K562 (cell line): ENCODE data around the gene ZNF280C. TPM values are rescaled to one million over a fixed set of nuclear protein-coding genes. Genes with fewer than 3 reads are reported as not detected.

Source experiments
- AFF1 ChIP-seq, 2 experiments: fragments of 450-650 bp; IDR thresholded peaks; 2 replicates each; pipeline ENCODE4 v1.6.1; 2018; ENCODE audit warnings: mild to moderate bottlenecking in 2 of 2, low read depth in 1 of 2; ENCODE audit not compliant: partially characterized antibody in 2 of 2
- ATF1 ChIP-seq, 2 experiments: fragments of 450-650 bp in 1 of 2; IDR thresholded peaks; 2 replicates each; pipeline ENCODE4 v1.6.1; 2016; ENCODE audit warnings: missing compliant biosample characterization in 1 of 2, missing genetic modification characterization in 1 of 2
- CBX3 ChIP-seq, 2 experiments: IDR thresholded peaks; 1 replicate in 1 of 2; 2 replicates in 1 of 2; pipeline ENCODE4 v1.6.1; 2012; ENCODE audit warnings: inconsistent platforms in 2 of 2, low read length in 2 of 2, borderline replicate concordance in 1 of 2, control low read depth in 1 of 2
- CREM ChIP-seq: IDR thresholded peaks from 2 replicates; pipeline ENCODE4 v1.6.1; 2014; ENCODE audit warnings: antibody characterized with exemption, low read depth
- FOXK1 ChIP-seq: sonication (generic); formaldehyde crosslinking; IDR thresholded peaks from 2 replicates; pipeline ENCODE4 v1.8.0; 2022; ENCODE audit warnings: missing genetic modification reagents, mild to moderate bottlenecking, borderline replicate concordance
- HCFC1 ChIP-seq: IDR thresholded peaks from 2 replicates; pipeline ENCODE4 v1.6.1; 2012; ENCODE audit warnings: low read depth, low read length, improper control_type of control experiment
- HIVEP1 ChIP-seq: fragments of 250-450 bp; sonication (Bioruptor Pico); IDR thresholded peaks from 2 replicates; pipeline ENCODE4 v1.4.0; 2020; ENCODE audit warnings: mild to moderate bottlenecking
- HMGN3 ChIP-seq: IDR thresholded peaks from 2 replicates; pipeline ENCODE4 v1.6.1; 2011; ENCODE audit warnings: borderline replicate concordance, low read depth, mild to moderate bottlenecking, mixed read lengths, low read length; ENCODE audit not compliant: insufficient read length; ENCODE audit errors: extremely low read depth
- HNRNPK ChIP-seq: fragments of 200-400 bp; formaldehyde crosslinking; IDR thresholded peaks from one replicate; pipeline ENCODE4 v1.6.1; 2018; ENCODE audit warnings: mild to moderate bottlenecking, low read depth, low read length; ENCODE audit not compliant: poor library complexity, severe bottlenecking
- KAT2B ChIP-seq: IDR thresholded peaks from one replicate; pipeline ENCODE4 v1.6.1; 2012; ENCODE audit warnings: low read depth, mild to moderate bottlenecking, control low read depth, inconsistent platforms, low read length, moderate library complexity
- MAFG ChIP-seq: fragments of 450-650 bp; conservative IDR thresholded peaks from 2 replicates; pipeline ENCODE4 v1.6.1; 2016; ENCODE audit warnings: missing genetic modification characterization, missing compliant biosample characterization
- MED1 ChIP-seq: sonication (generic); formaldehyde crosslinking; IDR thresholded peaks from 2 replicates; pipeline ENCODE4 v1.8.1; 2023; ENCODE audit warnings: missing genetic modification reagents, borderline replicate concordance
- NFRKB ChIP-seq: fragments of 450-650 bp; IDR thresholded peaks from 2 replicates; pipeline ENCODE4 v1.6.1; 2016; ENCODE audit warnings: low read depth
- TAF9B ChIP-seq: fragments of 450-650 bp; IDR thresholded peaks from 2 replicates; pipeline ENCODE4 v1.6.1; 2018; ENCODE audit warnings: mild to moderate bottlenecking; ENCODE audit not compliant: partially characterized antibody
- TOE1 ChIP-seq, 2 experiments: fragments of 450-650 bp in 1 of 2; sonication (generic) in 1 of 2; formaldehyde crosslinking in 1 of 2; IDR thresholded peaks; 2 replicates each; pipeline versions ENCODE4 v1.7.1 to v1.8.0; 2016 to 2022; ENCODE audit warnings: borderline replicate concordance in 2 of 2, mild to moderate bottlenecking in 2 of 2, antibody characterized with exemption in 1 of 2, inconsistent platforms in 1 of 2, low read depth in 1 of 2, missing genetic modification reagents in 1 of 2, moderate library complexity in 1 of 2
- ZBED1 ChIP-seq: IDR thresholded peaks from 2 replicates; pipeline ENCODE4 v1.6.1; 2014
- ZNF124 ChIP-seq: sonication (generic); formaldehyde crosslinking; IDR thresholded peaks from 2 replicates; pipeline ENCODE4 v1.8.1; 2022; ENCODE audit warnings: missing genetic modification reagents
- ZNF165 ChIP-seq: fragments of 250-450 bp; sonication (Bioruptor Pico); IDR thresholded peaks from 2 replicates; pipeline ENCODE4 v1.4.0; 2020; ENCODE audit warnings: borderline replicate concordance
- ZNF232 ChIP-seq: sonication (generic); formaldehyde crosslinking; IDR thresholded peaks from 2 replicates; pipeline ENCODE4 v1.8.0; 2022; ENCODE audit warnings: mild to moderate bottlenecking, missing genetic modification reagents
- ZNF24 ChIP-seq: fragments of 450-650 bp; IDR thresholded peaks from 2 replicates; pipeline ENCODE4 v1.6.1; 2016
- ZNF384 ChIP-seq: IDR thresholded peaks from 2 replicates; pipeline ENCODE4 v1.6.1; 2012; ENCODE audit warnings: low read depth, low read length, improper control_type of control experiment
- ZSCAN32 ChIP-seq: fragments of 450-650 bp; formaldehyde crosslinking; IDR thresholded peaks from 2 replicates; pipeline ENCODE4 v1.4.0; 2020; ENCODE audit warnings: mild to moderate bottlenecking, moderate library complexity
- polyA plus RNA-seq, 8 experiments: library from polyadenylated mRNA; depleted of rRNA in 4 of 8; stranded (reverse) in 5 of 8; unstranded in 3 of 8; fragments of >200 nt; fragmentation: Nextera tagmentation in 2 of 8; fragmentation: Illumina TruSeq in 1 of 8; extraction: Ambion mirVana in 2 of 8; extraction: Trizol in 1 of 8; gene quantifications; 2 replicates each; pipeline versions ENCODE4 v1.2.1 to v1.2.3, GENCODE V29; 2011 to 2014; ENCODE audit warnings: inconsistent platforms in 1 of 8, missing spikeins in 1 of 8
- total RNA-seq, 7 experiments: library from RNA; depleted of rRNA in 6 of 7; stranded (reverse); fragments of >200 nt in 6 of 7; fragmentation: Illumina TruSeq in 2 of 7; extraction: Trizol in 2 of 7; gene quantifications; 2 replicates each; pipeline versions ENCODE4 v1.2.1 to v1.2.3, GENCODE V29; 2011 to 2021; ENCODE audit warnings: low replicate concordance in 1 of 7
- TF ChIP-seq, protein P1 (sequence below): fragments of 250-450 bp; sonication (Bioruptor Pico); IDR thresholded peaks from 2 replicates; pipeline ENCODE4 v1.9.0; 2021; ENCODE audit warnings: mild to moderate bottlenecking, inconsistent platforms

Gene ZNF280C
- total and polyA plus RNA-seq, 9 of the 15 experiments (the other 6 are each of a cell fraction or from before 2014, with no cell fraction given) = 1.6 to 8.3 (median 4.4) TPM

GRCh38 chrX:130179579-130180215 lies 89.0 kb downstream of the ZNF280C start (continued):
- TF ChIP-seq AFF1 (IDR thresholded peaks at IDR 0.05; ENCODE audit: low read depth in 1 of 2, partially characterized antibody in 2 of 2) (peak; percentile 14 to 90), ZBED1 (peak; percentile 91), ZNF24 (peak; percentile 40; the same call in 1 of the 2 replicates), ZNF384 (peak; percentile 7; the same call in 1 of the 2 replicates), ZNF165 (CRISPR knock-in tag) (no peak), TOE1 (IDR thresholded peaks at IDR 0.05; ENCODE audit: borderline replicate concordance) (0 out of 2 replicates have a peak, but pooled peaks have one; percentile 62), TOE1 (CRISPR knock-in tag; IDR thresholded peaks at IDR 0.05; ENCODE audit: borderline replicate concordance, low read depth) (no peak), ZSCAN32 (no peak), HCFC1 (0 out of 2 replicates have a peak, but pooled peaks have one; percentile 6), HIVEP1 (no peak), TAF9B (peak; percentile 60), HNRNPK (no peak), ATF1 (CRISPR knock-in tag; IDR thresholded peaks at IDR 0.05) (no peak), ATF1 (tag; IDR thresholded peaks at IDR 0.05) (peak; percentile 95), KAT2B (no peak), CREM (peak; percentile 94), CBX3 (IDR thresholded peaks at IDR 0.05; ENCODE audit: borderline replicate concordance in 1 of 2, low read length in 2 of 2) (peak in 1 of 2 experiments; percentile 90; a peak in 2 of 3 replicates), HMGN3 (peak; percentile 96), ZNF232 (no peak), MED1 (no peak), ZNF124 (CRISPR knock-in tag) (no peak), FOXK1 (CRISPR knock-in tag) (no peak), MAFG (peak; percentile 89), NFRKB (no peak)
- TF ChIP-seq, protein P1, sequence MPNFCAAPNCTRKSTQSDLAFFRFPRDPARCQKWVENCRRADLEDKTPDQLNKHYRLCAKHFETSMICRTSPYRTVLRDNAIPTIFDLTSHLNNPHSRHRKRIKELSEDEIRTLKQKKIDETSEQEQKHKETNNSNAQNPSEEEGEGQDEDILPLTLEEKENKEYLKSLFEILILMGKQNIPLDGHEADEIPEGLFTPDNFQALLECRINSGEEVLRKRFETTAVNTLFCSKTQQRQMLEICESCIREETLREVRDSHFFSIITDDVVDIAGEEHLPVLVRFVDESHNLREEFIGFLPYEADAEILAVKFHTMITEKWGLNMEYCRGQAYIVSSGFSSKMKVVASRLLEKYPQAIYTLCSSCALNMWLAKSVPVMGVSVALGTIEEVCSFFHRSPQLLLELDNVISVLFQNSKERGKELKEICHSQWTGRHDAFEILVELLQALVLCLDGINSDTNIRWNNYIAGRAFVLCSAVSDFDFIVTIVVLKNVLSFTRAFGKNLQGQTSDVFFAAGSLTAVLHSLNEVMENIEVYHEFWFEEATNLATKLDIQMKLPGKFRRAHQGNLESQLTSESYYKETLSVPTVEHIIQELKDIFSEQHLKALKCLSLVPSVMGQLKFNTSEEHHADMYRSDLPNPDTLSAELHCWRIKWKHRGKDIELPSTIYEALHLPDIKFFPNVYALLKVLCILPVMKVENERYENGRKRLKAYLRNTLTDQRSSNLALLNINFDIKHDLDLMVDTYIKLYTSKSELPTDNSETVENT (CRISPR knock-in tag) = no peak
